Spinal cord (tissue), 10 donors: ENCODE measurements around the gene FARSA. TPM values are rescaled to one million over a fixed set of nuclear protein-coding genes. Genes with fewer than 3 reads are reported as not detected.

Source experiments
- DNase-seq, 6 donors: peaks; one replicate each; pipeline versions ENCODE4 v3.0.0 to v3.0.0-alpha.2; 2013 to 2015; ENCODE audit warnings: low spot score in 6 of 6, low read depth in 4 of 6
- H3K27ac ChIP-seq: one replicate; pipeline ENCODE4 v1.5.1; 2013; ENCODE audit warnings: low read depth, low read length, control low read depth
- H3K27me3 ChIP-seq: one replicate; pipeline ENCODE4 v1.6.1; 2013; ENCODE audit warnings: low read length; ENCODE audit not compliant: control insufficient read depth, insufficient read depth
- H3K36me3 ChIP-seq: one replicate; pipeline ENCODE4 v1.6.1; 2013; ENCODE audit warnings: low read length; ENCODE audit not compliant: control insufficient read depth, insufficient read depth
- H3K4me1 ChIP-seq: one replicate; pipeline ENCODE4 v1.6.1; 2013; ENCODE audit warnings: low read length; ENCODE audit not compliant: control insufficient read depth, insufficient read depth
- H3K4me3 ChIP-seq: one replicate; pipeline ENCODE4 v1.5.1; 2013; ENCODE audit warnings: low read depth, low read length, control low read depth
- H3K9me3 ChIP-seq: one replicate; pipeline ENCODE4 v1.6.1; 2013; ENCODE audit warnings: low read length; ENCODE audit not compliant: control insufficient read depth, insufficient read depth
- WGBS: methylation state at CpG from one replicate; pipeline ENCODE4 v1.1.5; 2013; ENCODE audit warnings: missing lambda C conversion rate; ENCODE audit not compliant: insufficient coverage; 5-methylcytosine and 5-hydroxymethylcytosine counted together
- polyA plus RNA-seq, 2 donors: library from polyadenylated mRNA; unstranded; fragments of 120-200 nt; gene quantifications; one replicate each; pipeline ENCODE4 v1.2.1, GENCODE V29; 2013; ENCODE audit not compliant: insufficient read length in 2 of 2
- total RNA-seq, 2 donors: library from RNA; depleted of rRNA in 1 of 2; stranded (reverse); fragments of 120-200 nt in 1 of 2; fragments of >200 nt in 1 of 2; gene quantifications; one replicate each; pipeline versions ENCODE4 v1.2.3 to v1.2.4, GENCODE V29; 2013 to 2014
- donor health status: healthy.

FARSA gene
- total and polyA plus RNA-seq, 4 donors, result 41.3 to 80.6 (median 64.0) TPM

- H3K36me3 ChIP-seq, result peaks cover 2% of the 10 kb centered on the region
- WGBS, result 1% methylated on average over 46 of the region's 53 CpGs
- peaks cover 35% of the 10 kb centered on the region for H3K4me1 ChIP-seq
- peak overlapping the region; percentile 21 for H3K4me3 ChIP-seq
- DNase-seq, result peak in 1 of 6 donors; percentile 30
- H3K27ac ChIP-seq, result no peak overlapping the region
- no peaks in the 10 kb centered on the region for H3K9me3 ChIP-seq
- H3K27me3 ChIP-seq, result peaks cover 36% of the 10 kb centered on the region
These were observed 47.5 kb downstream of the FARSA start for GRCh38 chr19:12885749-12886650.

GRCh38 chr19:12884926-12885748 lies 48.4 kb downstream of the FARSA start:
- Histone ChIP-seq H3K36me3 (peaks cover 2% of the 10 kb centered on the region), H3K4me1 (peaks cover 38% of the 10 kb centered on the region), H3K9me3 (no peaks in the 10 kb centered on the region), H3K27me3 (peaks cover 41% of the 10 kb centered on the region), H3K4me3 (peak overlapping the region; percentile 21), H3K27ac (no peak overlapping the region)
- 4% methylated on average over 73 of the region's 73 CpGs for WGBS
- peak in 2 of 6 donors; percentile 73 to 86 for DNase-seq

GRCh38 chr19:12884627-12884925 lies 48.9 kb downstream of the FARSA start:
- H3K9me3 ChIP-seq, result no peaks in the 10 kb centered on the region
- H3K27me3 ChIP-seq, result peaks cover 41% of the 10 kb centered on the region
- 64% methylated on average over 12 of the region's 12 CpGs for WGBS
- H3K4me3 ChIP-seq, result no peak overlapping the region
- peaks cover 2% of the 10 kb centered on the region for H3K36me3 ChIP-seq
- H3K4me1 ChIP-seq, result peaks cover 40% of the 10 kb centered on the region
- no peak overlapping the region for H3K27ac ChIP-seq
- no peak for DNase-seq

GRCh38 chr19:12884202-12884601 lies 49.3 kb downstream of the FARSA start:
- H3K36me3 ChIP-seq, result peaks cover 2% of the 10 kb centered on the region
- peaks cover 40% of the 10 kb centered on the region for H3K4me1 ChIP-seq
- 88% methylated on average over 3 of the region's 3 CpGs for WGBS
- DNase-seq, result no peak
- no peak overlapping the region for H3K27ac ChIP-seq
- no peak overlapping the region for H3K4me3 ChIP-seq
- H3K9me3 ChIP-seq, result no peaks in the 10 kb centered on the region
- H3K27me3 ChIP-seq, result peaks cover 41% of the 10 kb centered on the region

DNA sequence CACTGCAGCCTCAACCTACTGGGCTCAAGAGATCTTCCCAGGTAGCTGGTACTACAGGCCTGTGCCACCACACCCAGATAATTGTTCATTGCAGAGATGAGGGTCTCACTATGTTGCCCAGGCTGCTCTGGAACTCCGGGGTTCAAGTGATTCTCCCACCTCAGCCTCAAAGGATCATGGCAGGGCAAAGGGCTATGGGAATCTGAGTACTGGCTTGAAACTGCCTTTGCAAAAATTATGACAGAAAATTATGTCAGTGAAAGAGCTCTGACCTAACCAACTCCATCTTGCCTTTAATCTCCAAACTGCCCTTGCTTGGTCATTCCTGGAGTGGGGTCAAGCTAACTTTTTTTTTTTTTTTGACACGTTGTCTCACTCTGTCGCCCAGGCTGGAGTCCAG lies 50.9 kb downstream of the FARSA start:
- Histone ChIP-seq H3K4me1 (peaks cover 40% of the 10 kb centered on the region), H3K27ac (no peak overlapping the region), H3K36me3 (peaks cover 8% of the 10 kb centered on the region), H3K4me3 (no peak overlapping the region), H3K9me3 (no peaks in the 10 kb centered on the region), H3K27me3 (peaks cover 41% of the 10 kb centered on the region)
- no CpG with 5 or more reads among the region's 3 CpGs for WGBS
- DNase-seq, result no peak

- peaks cover 33% of the 10 kb centered on the region for H3K27me3 ChIP-seq
- no peaks in the 10 kb centered on the region for H3K9me3 ChIP-seq
- peaks cover 40% of the 10 kb centered on the region for H3K4me1 ChIP-seq
- 0% methylated on average over 36 of the region's 38 CpGs for WGBS
- peaks cover 9% of the 10 kb centered on the region for H3K36me3 ChIP-seq
- H3K27ac ChIP-seq, result peak within 1 kb of the TSS; percentile 96
- DNase-seq, result peak in 5 of 6 donors; percentile 61 to 95 (median 73)
- peak within 1 kb of the TSS; percentile 90 for H3K4me3 ChIP-seq
These were observed 52.2 kb downstream of the FARSA start, which contains the start of gene DNASE2 for GRCh38 chr19:12881172-12881808. Gene DNASE2 (minus strand): TSS chr19:12881449. CDS start chr19:12881375, 74 bp downstream.

GRCh38 chr19:12880551-12881171 lies 52.9 kb downstream of the FARSA start:
- peak overlapping the region; percentile 96 for H3K27ac ChIP-seq
- H3K4me1 ChIP-seq, result peaks cover 34% of the 10 kb centered on the region
- 8% methylated on average over 29 of the region's 29 CpGs for WGBS
- peak in 2 of 6 donors; percentile 71 to 74 for DNase-seq
- H3K9me3 ChIP-seq, result no peaks in the 10 kb centered on the region
- peaks cover 27% of the 10 kb centered on the region for H3K27me3 ChIP-seq
- peaks cover 16% of the 10 kb centered on the region for H3K36me3 ChIP-seq
- peak overlapping the region; percentile 90 for H3K4me3 ChIP-seq

DNA sequence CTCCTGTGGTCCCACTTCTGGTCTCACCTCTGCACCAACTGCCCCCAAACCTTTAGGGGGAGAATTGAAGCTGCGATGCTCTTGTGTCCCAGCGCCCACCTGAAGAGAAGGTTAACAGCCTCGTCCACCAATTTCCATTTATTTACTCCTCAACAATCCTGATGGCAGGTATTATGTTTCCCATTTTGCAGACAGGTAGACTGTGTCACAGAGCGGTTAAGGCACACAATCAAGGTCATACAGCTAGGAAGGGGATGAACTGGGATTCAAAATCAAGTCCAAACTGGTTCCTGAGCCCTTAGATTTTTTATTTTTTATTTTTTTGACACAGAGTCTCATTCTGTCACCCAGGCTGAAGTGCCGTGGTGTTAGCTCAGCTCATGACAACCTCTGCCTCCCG lies 58.4 kb downstream of the FARSA start:
- WGBS, result 91% methylated on average over 5 of the region's 6 CpGs
- Histone ChIP-seq H3K36me3 (peaks cover 65% of the 10 kb centered on the region), H3K9me3 (no peaks in the 10 kb centered on the region), H3K27ac (no peak overlapping the region), H3K4me1 (peaks cover 7% of the 10 kb centered on the region), H3K27me3 (no peaks in the 10 kb centered on the region), H3K4me3 (no peak overlapping the region)
- no peak for DNase-seq
